ENCODE results near the gene ATP6V0E1.

Gene ATP6V0E1

DNA sequence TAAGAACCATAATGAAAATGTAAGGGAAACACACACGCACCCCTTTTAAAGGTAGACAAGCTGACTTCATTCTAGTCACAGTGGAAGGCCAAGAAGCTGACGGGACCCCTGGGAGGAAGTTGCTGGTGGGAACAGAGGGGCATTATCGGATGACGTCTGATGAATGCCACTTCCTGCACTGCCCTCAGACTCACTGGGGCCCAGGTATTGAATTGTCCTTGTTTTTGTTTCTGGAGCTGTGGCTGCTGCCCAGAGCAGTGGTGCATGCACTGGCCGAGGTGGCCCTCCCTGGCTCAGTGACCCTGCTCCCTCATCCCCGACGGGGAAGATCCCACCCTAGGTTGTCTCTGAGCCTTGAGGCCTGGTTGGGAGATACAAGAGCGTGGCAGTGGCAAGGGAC, 39.7 kb upstream of the ATP6V0E1 start:
- TF ChIP-seq, protein P1, sequence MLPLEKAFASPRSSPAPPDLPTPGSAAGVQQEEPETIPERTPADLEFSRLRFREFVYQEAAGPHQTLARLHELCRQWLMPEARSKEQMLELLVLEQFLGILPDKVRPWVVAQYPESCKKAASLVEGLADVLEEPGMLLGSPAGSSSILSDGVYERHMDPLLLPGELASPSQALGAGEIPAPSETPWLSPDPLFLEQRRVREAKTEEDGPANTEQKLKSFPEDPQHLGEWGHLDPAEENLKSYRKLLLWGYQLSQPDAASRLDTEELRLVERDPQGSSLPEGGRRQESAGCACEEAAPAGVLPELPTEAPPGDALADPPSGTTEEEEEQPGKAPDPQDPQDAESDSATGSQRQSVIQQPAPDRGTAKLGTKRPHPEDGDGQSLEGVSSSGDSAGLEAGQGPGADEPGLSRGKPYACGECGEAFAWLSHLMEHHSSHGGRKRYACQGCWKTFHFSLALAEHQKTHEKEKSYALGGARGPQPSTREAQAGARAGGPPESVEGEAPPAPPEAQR (tag by site-specific recombination; IDR thresholded peaks at IDR 0.05) = no peak
- TF ChIP-seq ZFP69B (tag by site-specific recombination; IDR thresholded peaks at IDR 0.05) (no peak), ZNF658 (tag by site-specific recombination; IDR thresholded peaks at IDR 0.05) (no peak), ZNF114 (tag by site-specific recombination; IDR thresholded peaks at IDR 0.05) (no peak), ZNF292 (tag by site-specific recombination; IDR thresholded peaks at IDR 0.05; ENCODE audit: borderline replicate concordance, low read depth) (no peak), ZNF843 (tag by site-specific recombination; IDR thresholded peaks at IDR 0.05) (no peak), KLF1 (tag by site-specific recombination; IDR thresholded peaks at IDR 0.05) (no peak), KLF16 (tag by site-specific recombination; IDR thresholded peaks at IDR 0.05) (no peak), ZNF140 (tag by site-specific recombination; IDR thresholded peaks at IDR 0.05) (no peak), ZNF626 (tag by site-specific recombination; IDR thresholded peaks at IDR 0.05) (no peak)
- Histone ChIP-seq H3K36me3 (ENCODE audit: control insufficient read depth in 2 of 2, insufficient read depth in 1 of 2, low read length in 2 of 2) (peaks cover 0 to 12% of the 10 kb centered on the region in 2 experiments; a peak in 2 of 3 replicates), H3K4me3 (ENCODE audit: low read depth, low read length) (no peak overlapping the region), H3K4me1 (ENCODE audit: control insufficient read depth, insufficient read depth, low read length) (no peaks in the 10 kb centered on the region), H3K27ac (ENCODE audit: extremely low read depth, low read depth, low read length) (no peak overlapping the region), H3K9me3 (ENCODE audit: control insufficient read depth, insufficient read depth, low read depth, low read length) (no peaks in the 10 kb centered on the region)
- ChIA-PET CTCF (interaction anchor here (0.7 to 1.1 kb wide), 2 partner anchors 12 to 59 kb away, joined by 3 read pairs; no protein-coding TSS in a partner anchor), POLR2A (no interaction called here)

DNA sequence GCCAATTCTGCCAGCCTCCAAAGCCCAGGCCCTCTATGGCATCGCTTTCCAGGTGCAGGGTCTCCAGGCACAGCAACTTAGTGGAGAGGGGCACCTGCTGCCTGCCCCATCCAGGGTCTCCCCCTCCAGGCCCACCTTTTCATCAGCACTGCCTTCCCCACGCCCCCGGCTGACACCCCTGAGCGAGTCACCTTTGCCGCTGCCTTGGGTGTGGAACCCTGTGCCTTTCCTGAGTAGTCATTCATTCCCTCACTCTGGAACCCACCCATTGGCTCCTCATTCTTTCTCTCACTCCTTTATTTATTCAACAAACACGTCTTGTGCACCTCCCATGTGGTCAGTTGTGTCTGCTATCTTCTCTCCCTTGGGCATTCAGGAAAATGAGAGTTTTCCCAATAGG, 38.8 kb upstream of the ATP6V0E1 start:
- Histone ChIP-seq H3K4me1 (ENCODE audit: control insufficient read depth, insufficient read depth, low read length) (no peaks in the 10 kb centered on the region), H3K36me3 (ENCODE audit: control insufficient read depth in 2 of 2, insufficient read depth in 1 of 2, low read length in 2 of 2) (peaks cover 0 to 11% of the 10 kb centered on the region in 2 experiments; a peak in 2 of 3 replicates), H3K9me3 (ENCODE audit: control insufficient read depth, insufficient read depth, low read depth, low read length) (no peaks in the 10 kb centered on the region), H3K4me3 (ENCODE audit: low read depth, low read length) (no peak overlapping the region), H3K27ac (ENCODE audit: extremely low read depth, low read depth, low read length) (no peak overlapping the region)
- POLR2A ChIA-PET = interaction anchor here (0.7 kb wide), 1 partner anchor 110 kb away, joined by 5 read pairs; no protein-coding TSS in a partner anchor
- CTCF ChIA-PET = interaction anchor here (1.1 to 1.4 kb wide), 2 partner anchors 9 to 12 kb away, joined by 3 read pairs; no protein-coding TSS in a partner anchor
- TF ChIP-seq, protein P2, sequence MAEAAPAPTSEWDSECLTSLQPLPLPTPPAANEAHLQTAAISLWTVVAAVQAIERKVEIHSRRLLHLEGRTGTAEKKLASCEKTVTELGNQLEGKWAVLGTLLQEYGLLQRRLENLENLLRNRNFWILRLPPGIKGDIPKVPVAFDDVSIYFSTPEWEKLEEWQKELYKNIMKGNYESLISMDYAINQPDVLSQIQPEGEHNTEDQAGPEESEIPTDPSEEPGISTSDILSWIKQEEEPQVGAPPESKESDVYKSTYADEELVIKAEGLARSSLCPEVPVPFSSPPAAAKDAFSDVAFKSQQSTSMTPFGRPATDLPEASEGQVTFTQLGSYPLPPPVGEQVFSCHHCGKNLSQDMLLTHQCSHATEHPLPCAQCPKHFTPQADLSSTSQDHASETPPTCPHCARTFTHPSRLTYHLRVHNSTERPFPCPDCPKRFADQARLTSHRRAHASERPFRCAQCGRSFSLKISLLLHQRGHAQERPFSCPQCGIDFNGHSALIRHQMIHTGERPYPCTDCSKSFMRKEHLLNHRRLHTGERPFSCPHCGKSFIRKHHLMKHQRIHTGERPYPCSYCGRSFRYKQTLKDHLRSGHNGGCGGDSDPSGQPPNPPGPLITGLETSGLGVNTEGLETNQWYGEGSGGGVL (tag by site-specific recombination; IDR thresholded peaks at IDR 0.05) = no peak
- TF ChIP-seq KLF1 (tag by site-specific recombination; IDR thresholded peaks at IDR 0.05) = peak; percentile 48; the same call in 1 of the 2 replicates
- no peak for TF ChIP-seq ZBTB7A (tag by site-specific recombination; IDR thresholded peaks at IDR 0.05; ENCODE audit: low read depth)

DNA sequence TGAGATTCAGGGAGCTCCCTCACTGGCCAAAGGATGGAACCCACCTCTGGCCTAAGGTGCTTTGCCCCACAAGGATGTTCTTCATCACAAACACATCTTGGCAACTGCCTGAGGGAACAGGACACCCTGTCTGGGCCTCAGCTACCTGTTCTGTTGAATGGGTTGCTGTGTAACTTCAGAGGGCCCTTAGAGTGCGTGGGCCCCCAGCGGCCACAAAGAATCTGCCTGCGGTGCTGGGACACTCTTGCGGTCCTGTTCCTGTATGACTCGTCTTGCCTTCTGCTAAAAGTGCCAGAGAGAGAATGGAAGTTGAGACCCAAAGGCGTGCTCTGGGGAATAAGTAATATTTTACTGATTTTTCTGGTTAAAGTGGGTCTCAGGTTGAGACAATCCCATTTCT, 38.4 kb upstream of the ATP6V0E1 start:
- H3K36me3 ChIP-seq (ENCODE audit: control insufficient read depth in 2 of 2, insufficient read depth in 1 of 2, low read length in 2 of 2) = peaks cover 0 to 11% of the 10 kb centered on the region in 2 experiments; a peak in 2 of 3 replicates
- no peaks in the 10 kb centered on the region for H3K4me1 ChIP-seq (ENCODE audit: control insufficient read depth, insufficient read depth, low read length)
- POLR2A ChIA-PET = no interaction called here
- no peak overlapping the region for H3K4me3 ChIP-seq (ENCODE audit: low read depth, low read length)
- CTCF ChIA-PET = interaction anchor here (1.1 to 1.4 kb wide), 2 partner anchors 8 to 13 kb away, joined by 3 read pairs; no protein-coding TSS in a partner anchor
- H3K27ac ChIP-seq (ENCODE audit: extremely low read depth, low read depth, low read length) = no peak overlapping the region
- TF ChIP-seq YY1 (tag by site-specific recombination; IDR thresholded peaks at IDR 0.05) (no peak), ZNF19 (tag by site-specific recombination; IDR thresholded peaks at IDR 0.05; ENCODE audit: low read depth) (no peak), ZNF548 (tag by site-specific recombination; IDR thresholded peaks at IDR 0.05) (no peak), ZNF214 (tag by site-specific recombination; IDR thresholded peaks at IDR 0.05; ENCODE audit: borderline replicate concordance) (no peak), ZNF747 (tag by site-specific recombination; IDR thresholded peaks at IDR 0.05) (no peak), ZNF132 (tag by site-specific recombination; IDR thresholded peaks at IDR 0.05; ENCODE audit: borderline replicate concordance) (no peak), ZBTB17 (tag by site-specific recombination; IDR thresholded peaks at IDR 0.05) (no peak)
- H3K9me3 ChIP-seq (ENCODE audit: control insufficient read depth, insufficient read depth, low read depth, low read length) = no peaks in the 10 kb centered on the region

Data from HEK293 (cell line).